HG03469 (cell line): ENCODE measurements around the gene SAMD4A.
A peak's percentile ranks its signal among the peaks of the same experiment; 100 is the strongest.

Experiments
- ATAC-seq: cut with Tn5 transposase; IDR thresholded peaks from one replicate; pipeline ENCODE4 v1.9.1; 2021; ENCODE audit warnings: mild to moderate bottlenecking, moderate library complexity, moderate number of reproducible peaks; ENCODE audit not compliant: unreplicated experiment

SAMD4A gene, protein sequence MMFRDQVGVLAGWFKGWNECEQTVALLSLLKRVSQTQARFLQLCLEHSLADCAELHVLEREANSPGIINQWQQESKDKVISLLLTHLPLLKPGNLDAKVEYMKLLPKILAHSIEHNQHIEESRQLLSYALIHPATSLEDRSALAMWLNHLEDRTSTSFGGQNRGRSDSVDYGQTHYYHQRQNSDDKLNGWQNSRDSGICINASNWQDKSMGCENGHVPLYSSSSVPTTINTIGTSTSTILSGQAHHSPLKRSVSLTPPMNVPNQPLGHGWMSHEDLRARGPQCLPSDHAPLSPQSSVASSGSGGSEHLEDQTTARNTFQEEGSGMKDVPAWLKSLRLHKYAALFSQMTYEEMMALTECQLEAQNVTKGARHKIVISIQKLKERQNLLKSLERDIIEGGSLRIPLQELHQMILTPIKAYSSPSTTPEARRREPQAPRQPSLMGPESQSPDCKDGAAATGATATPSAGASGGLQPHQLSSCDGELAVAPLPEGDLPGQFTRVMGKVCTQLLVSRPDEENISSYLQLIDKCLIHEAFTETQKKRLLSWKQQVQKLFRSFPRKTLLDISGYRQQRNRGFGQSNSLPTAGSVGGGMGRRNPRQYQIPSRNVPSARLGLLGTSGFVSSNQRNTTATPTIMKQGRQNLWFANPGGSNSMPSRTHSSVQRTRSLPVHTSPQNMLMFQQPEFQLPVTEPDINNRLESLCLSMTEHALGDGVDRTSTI

DNA sequence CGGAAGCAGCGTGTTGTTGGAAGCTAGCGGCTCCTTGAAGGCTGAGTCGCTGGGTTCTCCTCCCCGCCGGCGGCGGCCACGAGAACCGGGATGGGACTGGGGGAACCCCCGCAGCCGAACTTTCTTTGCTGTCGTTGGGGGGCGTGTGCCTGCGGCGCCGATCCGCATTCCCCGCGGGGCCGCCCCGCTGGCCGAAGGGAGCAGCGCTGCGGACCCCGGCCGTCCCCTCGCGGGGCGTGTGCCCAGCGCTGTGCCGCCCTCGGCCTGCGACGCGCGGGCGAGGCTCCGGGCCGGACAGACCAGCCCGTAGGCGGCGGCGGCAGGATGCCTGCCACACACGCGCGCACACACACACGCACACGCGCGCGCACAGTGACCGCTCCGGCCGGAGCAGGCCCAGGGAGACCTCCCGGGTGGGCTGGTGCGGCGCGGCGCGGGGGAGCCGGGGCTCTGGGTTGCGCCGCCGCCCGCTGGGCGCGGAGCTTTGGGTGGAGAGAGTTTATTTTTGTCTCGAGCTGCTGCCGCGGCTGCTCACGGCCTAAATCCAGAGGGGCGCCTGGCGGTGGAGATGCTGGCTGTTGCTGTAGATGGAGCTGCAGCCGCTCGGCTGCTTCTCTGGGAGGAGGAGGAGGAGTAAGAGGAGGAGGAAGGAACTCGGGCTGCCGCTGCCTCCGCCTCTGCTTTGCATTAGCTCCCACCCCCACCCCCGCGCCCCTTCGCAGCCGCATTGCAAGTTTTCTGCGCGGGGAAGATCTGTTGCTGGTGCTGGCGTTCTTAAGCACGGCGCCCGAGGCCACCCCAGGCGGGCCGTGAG is at the start of gene SAMD4A:
SAMD4A (plus strand) TSS at position 719 of the 814 bp plus-strand sequence. CDS start 789 bp downstream, outside the sequence.
- ATAC-seq, result peak; percentile 25

DNA sequence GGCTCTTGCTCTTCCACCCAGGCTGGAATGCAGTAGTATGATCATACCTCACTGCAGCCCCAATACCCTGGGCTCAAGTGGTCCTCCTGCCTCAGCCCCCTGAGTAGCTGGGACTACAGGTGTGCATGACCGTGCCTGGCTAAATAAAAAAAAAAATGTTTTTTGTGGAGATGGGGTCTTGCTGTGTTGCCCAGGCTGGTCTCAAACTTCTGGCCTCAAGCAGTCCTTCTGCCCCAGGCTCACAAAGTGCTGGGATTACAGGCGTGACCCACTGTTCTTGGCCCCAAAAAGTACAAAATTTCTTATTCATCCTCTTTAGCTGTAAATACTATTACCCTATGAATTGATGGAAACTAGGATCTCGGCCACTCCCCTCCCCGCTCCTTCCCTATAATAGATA is 42.5 kb upstream of the SAMD4A start:
- no peak for ATAC-seq

DNA sequence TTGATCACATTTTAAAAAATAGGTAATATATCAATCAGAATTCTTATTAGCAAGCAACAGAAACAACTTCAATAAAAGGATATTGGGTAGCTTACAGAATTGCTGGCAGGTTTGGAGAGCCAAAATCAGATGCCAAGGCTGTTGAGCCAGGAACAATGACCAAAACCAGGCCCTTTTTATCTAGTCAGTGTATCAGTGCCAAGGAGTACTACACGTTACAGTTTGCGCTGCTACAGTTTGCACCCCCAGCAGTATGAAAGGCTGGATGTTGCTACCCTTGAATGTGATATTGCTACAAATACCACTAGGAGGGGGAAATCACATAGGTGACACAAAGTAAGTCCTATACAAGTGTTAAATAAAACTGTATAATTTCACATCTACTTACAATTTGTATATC is 38.0 kb upstream of the SAMD4A start:
- ATAC-seq, result no peak

DNA sequence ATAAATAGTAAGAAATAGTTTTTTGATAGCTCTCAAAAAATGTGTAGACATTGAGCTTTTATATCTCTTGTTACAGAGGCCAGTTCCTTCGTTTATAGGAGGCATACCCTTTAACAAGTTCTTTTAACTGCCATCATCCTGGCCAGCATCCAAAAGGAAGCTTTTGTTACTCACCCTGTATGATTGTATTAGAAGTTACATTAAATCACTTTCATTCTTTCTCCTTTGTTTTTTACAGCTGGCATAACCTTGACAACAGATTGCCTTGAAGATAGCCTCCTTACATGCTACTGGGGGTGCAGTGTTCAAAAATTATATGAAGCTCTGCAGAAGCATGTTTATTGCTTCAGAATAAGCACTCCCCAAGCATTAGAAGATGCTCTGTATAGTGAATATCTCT is 37.1 kb upstream of the SAMD4A start:
- ATAC-seq, result no peak

DNA sequence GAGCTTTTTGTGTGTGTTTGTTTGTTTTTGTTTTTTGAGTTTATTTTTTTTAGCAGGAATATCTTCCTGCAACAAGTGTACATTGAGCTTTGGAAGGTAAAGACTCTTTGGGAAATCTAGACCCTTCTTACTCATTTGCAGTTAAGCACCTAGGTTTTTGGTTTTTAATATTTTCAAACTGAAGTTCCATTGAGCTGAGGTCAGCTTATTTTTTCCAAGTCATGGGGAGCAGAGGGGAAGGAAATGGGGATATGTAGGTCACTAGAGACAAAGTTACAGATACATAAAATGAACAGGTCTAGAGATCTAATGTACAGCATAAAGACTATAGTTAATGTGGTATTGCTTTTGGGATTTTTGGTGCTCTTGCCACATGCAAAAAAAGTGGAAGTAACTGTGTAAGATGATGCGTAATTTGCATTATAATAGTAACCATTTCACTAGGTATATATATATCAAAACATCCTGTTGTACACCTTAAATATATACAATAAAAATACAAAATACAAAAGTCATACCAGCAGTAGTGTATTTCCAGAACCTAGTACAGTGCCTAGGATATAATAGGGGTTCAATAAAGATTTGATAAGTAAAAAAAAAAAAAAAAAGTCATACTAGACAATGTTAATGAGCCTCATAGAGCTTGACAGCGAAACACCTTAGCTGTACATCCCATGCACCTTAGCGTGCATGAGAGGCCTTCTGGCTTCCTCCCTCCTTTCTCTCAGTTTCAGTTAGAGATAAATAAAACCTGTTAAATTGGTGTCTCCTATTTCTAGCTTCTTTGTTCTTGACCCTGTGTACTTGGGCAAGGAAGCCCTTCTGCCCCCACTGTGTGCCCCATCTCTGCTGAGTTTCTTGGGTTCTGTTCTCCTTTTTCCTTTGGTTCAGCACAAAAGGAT is 34.6 kb upstream of the SAMD4A start:
- ATAC-seq, result peak; percentile 91

DNA sequence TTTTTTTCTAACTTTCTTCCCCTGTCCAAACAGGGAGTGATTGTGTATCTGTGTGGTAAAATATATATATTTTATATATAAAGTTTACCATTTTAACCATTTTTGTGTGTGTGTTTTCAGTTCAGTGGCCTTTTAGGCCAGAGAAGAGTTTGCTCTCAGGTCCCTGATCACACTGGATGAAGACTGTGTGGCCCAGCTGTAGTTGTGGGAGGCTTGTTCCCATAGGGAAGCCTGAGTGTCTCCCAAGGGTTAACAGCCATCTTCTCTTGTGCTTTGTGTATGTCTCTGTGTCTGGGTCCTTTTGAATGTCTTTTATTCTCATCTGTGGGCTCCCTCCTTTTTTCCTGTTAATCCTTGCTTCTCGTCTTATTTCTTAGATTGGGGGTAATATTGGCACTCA is 33.8 kb upstream of the SAMD4A start:
- no peak for ATAC-seq

DNA sequence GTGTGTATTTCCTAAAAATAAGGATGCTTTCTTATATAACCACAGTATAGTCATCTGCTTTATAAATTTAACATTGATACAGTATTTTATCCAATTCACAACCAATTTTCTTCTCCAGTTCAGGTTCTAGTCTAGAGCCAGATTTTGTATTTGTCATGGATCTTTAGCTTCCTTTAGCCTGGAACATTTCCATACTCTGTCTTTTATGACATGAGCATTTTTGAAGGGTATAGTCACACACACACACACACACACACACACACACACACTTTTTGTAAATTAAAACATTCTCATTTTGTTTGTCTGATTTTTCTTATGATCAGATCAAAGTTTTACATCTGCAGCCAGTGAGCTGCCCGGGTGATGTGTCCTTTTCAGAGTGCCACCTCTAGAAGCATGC is 31.8 kb upstream of the SAMD4A start:
- ATAC-seq, result no peak

DNA sequence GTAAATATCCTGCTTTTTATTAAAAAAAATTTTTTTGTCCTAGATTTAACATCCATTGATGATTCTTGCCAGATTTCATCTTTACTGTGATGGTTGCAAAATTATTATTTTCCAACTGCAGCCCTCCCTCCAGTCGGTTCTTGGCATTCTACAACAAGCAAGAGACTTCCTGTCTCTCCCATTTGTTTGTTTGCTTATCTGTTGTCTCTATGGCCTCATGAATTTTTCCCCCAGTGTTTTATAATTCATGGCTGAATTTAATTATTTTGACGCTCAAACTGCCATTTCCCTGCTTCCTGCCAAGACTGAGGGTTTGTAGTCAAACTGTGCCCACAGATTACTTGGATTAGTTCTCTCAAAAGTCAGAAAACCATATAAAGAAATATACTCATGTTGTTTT is 31.3 kb upstream of the SAMD4A start:
- no peak for ATAC-seq

DNA sequence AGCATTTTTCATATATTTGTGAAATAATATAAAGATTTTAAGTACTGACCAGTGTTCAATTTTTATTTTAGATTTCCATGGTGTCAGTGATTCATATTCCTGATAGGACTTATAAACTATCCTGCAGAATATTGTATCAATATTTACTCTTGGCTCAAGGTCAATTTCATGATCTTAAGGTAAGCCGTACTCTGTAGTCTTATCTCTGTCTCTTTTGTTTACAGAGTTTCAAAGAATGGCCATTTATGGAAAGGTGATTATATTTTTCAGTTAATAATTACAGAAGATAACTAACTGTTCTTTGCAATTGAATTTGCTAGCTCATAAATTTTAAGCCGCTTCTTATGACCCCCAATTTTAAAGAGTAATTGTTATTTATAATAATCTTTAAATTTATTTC is 29.3 kb upstream of the SAMD4A start:
- ATAC-seq, result no peak

DNA sequence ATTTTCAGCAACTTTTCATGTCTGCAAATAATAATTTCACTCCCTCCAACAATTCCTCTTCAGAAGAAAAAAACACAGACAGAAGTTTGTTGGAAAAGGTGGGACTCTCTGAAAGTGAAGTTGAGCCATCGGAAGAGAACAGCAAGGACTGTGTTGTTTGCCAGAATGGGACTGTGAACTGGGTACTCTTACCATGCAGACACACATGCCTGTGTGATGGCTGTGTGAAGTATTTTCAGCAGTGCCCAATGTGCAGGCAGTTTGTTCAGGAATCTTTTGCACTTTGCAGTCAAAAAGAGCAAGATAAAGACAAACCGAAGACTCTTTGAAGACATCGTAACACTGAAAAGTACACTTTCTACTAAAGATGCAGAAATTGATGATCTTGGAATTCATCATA is 28.9 kb upstream of the SAMD4A start:
- no peak for ATAC-seq

DNA sequence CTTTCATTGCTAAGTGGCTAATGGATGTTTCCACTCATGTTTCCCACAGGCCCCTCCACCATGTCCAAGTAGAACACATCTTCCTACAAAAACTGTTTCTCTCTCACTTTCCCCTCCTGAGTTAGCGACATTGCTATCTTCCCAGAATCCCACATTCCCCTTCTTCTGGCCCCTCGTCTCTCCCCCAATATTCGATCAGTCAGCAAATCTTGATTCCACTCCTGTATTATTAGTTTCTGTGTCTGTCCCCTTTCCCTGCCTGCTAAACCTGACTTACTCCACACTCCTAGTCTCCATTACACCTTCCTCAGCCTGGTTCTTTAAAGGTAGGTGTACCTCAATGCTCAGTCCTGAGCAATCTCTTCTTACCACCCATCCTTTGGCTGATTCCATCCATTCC is 19.3 kb upstream of the SAMD4A start:
- no peak for ATAC-seq

DNA sequence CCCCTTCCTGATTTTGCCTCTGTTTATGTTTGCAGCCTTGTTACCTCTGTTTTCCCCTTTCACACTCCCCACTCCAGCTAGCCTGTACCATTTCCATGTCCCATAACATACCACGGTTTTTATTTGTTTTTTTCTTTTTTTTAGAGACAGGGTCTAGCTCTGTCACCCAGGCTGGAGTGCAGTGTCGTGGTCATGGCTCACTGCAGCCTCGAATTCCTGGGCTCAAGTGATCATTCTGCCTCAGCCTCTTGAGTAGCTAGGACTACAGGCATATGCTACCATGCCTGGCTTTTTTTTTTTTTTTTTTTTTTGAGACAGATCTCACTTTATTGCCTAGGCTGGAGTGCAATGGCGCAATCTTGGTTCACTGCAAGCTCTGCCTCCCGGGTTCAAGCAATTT is 18.4 kb upstream of the SAMD4A start:
- no peak for ATAC-seq

DNA sequence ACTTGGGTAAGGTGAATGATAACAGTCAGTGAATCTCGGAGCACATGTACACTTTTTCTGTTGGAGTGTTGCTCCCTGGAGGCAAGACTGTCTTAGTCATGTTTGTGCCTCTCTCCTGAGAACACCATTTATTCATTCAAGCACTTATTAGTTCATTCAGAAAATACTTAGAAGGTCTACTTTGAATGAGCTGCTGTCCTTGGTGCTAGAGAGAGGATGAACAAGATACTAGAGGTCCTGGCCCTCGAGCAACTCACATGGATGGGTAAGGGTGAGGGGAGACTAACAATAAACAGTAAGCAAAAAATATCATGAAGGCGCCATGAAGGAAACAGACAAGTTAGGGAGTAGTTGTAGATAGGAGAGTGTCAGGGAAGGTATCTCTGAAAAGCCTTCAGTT is 17.1 kb upstream of the SAMD4A start:
- ATAC-seq, result no peak

DNA sequence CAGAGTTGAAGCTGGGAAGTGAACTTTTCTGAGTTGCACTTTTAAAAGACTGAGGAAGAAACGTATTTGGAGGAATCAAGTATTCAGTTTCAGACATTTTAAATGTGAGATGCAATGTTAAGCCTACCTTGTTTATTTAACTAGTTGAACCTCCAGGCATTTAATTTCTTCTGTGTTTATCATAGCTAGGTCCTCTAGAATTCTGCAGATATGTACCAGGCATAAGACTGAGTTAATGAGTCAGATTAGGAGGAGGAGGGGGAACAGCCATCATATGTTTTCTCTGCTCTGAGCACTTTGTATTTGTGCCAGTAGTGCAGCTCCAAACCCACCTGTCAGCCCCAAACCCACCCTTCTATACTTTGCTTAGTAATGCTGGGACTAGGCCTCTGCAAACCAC is 16.4 kb upstream of the SAMD4A start:
- ATAC-seq, result no peak

DNA sequence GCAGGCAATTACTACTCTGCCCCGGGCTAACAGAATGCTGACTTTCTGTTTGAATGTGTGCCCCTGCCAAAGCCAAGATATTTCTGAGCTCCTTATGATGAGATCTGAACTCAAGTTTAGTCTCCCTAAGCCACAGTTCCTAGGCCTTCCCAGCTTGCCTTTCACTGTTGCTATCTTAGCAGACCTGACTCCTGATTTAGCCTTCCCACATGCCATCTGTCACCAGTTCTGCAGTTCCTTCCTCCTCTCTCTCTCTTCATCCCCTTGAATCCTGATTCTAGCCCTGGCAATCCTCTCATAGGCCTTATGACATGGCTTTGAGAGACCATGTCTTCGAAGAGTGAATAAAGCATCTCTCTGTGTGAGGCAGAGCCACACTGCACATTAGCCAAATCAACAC is 12.5 kb upstream of the SAMD4A start:
- no peak for ATAC-seq

DNA sequence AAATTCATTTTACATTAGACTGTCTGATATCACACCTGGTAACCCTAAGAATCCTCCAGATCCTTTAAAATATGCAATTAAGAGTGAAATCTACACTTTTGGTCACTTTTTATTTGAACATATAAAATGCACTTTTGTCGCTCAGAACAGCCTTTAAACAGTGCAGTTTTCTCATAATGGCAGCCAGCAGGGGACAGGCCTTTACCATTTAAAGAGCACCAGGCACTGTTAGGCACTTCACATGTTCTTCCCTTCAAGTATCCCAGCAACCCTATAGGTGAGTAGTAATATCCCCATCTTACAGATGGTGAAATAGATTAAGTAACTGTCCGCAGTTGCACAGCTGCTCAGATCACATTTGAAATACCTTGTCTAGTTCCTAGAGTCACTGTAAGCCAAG is 11.3 kb upstream of the SAMD4A start:
- ATAC-seq, result no peak

DNA sequence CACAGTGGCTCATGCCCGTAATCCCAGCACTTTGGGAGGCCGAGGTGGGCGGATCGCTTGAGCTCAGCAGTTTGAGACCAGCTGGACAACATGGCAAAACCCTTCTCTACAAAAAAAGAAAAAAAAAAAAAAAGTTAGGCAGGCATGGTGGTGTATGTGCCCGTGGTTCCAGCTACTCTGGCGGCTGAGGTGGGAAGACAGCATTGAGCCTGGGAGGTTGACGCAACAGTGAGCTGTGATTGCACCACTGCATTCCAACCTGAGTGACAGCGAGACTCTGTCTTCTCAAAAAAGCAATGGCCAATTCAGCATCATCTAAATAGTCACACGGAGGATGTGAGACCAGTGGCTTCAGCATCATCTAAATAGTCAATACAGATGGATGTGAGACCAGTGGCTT is 10.4 kb upstream of the SAMD4A start:
- ATAC-seq, result no peak

DNA sequence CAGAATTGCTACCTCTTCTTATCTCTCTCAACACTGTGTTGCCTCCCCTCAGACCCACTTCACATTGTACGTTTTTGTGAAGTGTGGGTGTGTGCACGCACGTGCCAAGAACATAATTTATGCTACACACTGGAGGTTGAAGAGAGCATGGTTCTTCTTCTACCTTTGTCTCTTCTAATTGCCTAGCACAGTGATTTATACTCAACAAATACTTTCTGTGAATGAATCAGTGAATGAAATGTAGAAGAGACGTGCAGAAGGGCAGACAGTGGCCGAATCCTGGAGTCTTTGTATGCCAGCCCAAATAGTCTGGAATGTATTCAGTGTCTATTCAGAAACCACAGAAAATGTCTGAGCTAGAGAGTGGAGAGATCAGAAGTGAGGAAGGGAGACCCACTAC is 4.6 kb upstream of the SAMD4A start:
- no peak for ATAC-seq

DNA sequence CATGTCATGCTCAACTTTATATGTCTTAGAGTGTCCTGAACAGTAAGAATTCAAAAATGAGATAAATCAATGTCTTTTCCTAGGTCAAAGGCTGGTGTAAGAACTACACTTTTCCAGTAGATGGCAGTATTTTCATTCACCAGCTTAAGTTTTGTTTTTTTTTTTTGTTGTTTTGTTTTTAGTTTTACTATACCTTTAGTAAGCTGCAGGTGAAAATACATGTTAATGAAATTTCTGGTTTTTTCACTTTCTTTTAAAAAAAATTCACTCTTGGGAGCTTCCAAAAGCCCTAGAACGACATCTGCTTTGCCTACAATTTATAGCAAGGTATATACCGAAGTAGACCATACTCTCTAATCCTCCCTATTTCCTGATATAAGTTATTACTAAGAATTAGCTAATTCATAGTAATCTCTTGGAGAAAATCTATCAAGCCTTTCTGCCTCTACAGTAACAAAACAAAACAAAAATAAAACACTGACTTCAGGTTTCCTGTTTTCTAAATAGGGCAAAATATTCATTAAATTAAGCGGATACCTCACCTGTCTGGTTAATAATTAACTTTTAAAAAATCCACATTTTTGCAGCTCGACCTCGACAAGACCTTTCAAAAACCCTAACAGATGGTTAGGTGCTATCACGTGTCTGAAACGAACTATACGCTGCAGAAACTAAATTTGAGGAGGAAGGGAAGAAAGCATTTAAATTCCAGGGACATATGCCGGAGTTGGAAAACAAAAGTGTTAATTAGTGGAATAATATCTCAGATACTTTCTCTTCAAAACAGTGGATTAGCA is 2.7 kb upstream of the SAMD4A start:
- no peak for ATAC-seq
